Activated CD4-positive, alpha-beta T cell treated with anti-CD3 and anti-CD28 coated beads, Interleukin-2, amount 50 U/mL, for 24 hours (primary cell): ENCODE data around the gene FGF1.
A peak's percentile ranks its signal among the peaks of the same experiment; 100 is the strongest.

Experiments
- DNase-seq, 2 donors: peaks; one replicate each; pipeline ENCODE4 v3.0.0-alpha.2; 2020; ENCODE audit warnings: low read depth in 1 of 2, low spot score in 1 of 2

FGF1 gene

GRCh38 chr5:142614054-142614453 is 71.8 kb downstream of the FGF1 start:
- DNase-seq, result no peak

- no peak for DNase-seq
These were observed 72.6 kb downstream of the FGF1 start for GRCh38 chr5:142613271-142613671.

GRCh38 chr5:142612494-142613270 is 73.2 kb downstream of the FGF1 start:
- no peak for DNase-seq

- peak; percentile 53 to 63 for DNase-seq
These were observed 74.7 kb downstream of the FGF1 start for GRCh38 chr5:142611154-142611553.

- DNase-seq, result no peak
These were observed 75.5 kb downstream of the FGF1 start for GRCh38 chr5:142610176-142611001.

- no peak for DNase-seq
These were observed 76.7 kb downstream of the FGF1 start for GRCh38 chr5:142609142-142609541.

GRCh38 chr5:142608081-142608480 is 77.8 kb downstream of the FGF1 start:
- DNase-seq, result no peak

GRCh38 chr5:142605611-142606010 is 80.3 kb downstream of the FGF1 start:
- DNase-seq, result no peak

GRCh38 chr5:142602720-142603245 is 83.1 kb downstream of the FGF1 start:
- DNase-seq, result no peak

- no peak for DNase-seq
These were observed 84.5 kb downstream of the FGF1 start for GRCh38 chr5:142601432-142601831.

GRCh38 chr5:142600611-142601358 is 85.1 kb downstream of the FGF1 start:
- no peak for DNase-seq

- no peak for DNase-seq
These were observed 85.8 kb downstream of the FGF1 start for GRCh38 chr5:142600092-142600491.

GRCh38 chr5:142598338-142598700 is 87.6 kb downstream of the FGF1 start:
- DNase-seq, result no peak

- DNase-seq, result no peak
These were observed 88.1 kb downstream of the FGF1 start for GRCh38 chr5:142597546-142598337.

- no peak for DNase-seq
These were observed 88.9 kb downstream of the FGF1 start for GRCh38 chr5:142597025-142597424.

- no peak for DNase-seq
These were observed 93.5 kb downstream of the FGF1 start for GRCh38 chr5:142592365-142592764.

- DNase-seq, result no peak
These were observed 95.2 kb downstream of the FGF1 start for GRCh38 chr5:142590451-142591231.

- DNase-seq, result no peak
These were observed 96.2 kb downstream of the FGF1 start for GRCh38 chr5:142589720-142590119.

GRCh38 chr5:142587354-142587965 is 98.4 kb downstream of the FGF1 start:
- peak in 1 of 2 donors; percentile 11 for DNase-seq
